ENCODE measurements around the gene KIF13A. TPM values are rescaled to one million over a fixed set of nuclear protein-coding genes. Genes with fewer than 3 reads are reported as not detected.

The KIF13A gene
- total and polyA plus RNA-seq, 2 experiments from 2014 or later: 8.4 to 28.2 TPM

- TF ChIP-seq ZNF462 (CRISPR knock-in tag; IDR thresholded peaks at IDR 0.05): no peak
- TF ChIP-seq ZNF331 (CRISPR knock-in tag; IDR thresholded peaks at IDR 0.05; ENCODE audit: low read depth): no peak
- TF ChIP-seq JUNB (IDR thresholded peaks at IDR 0.05; ENCODE audit: unreplicated experiment): no peak
- no peak for TF ChIP-seq NANOG (IDR thresholded peaks at IDR 0.05; ENCODE audit: borderline replicate concordance)
- TF ChIP-seq, protein P1, sequence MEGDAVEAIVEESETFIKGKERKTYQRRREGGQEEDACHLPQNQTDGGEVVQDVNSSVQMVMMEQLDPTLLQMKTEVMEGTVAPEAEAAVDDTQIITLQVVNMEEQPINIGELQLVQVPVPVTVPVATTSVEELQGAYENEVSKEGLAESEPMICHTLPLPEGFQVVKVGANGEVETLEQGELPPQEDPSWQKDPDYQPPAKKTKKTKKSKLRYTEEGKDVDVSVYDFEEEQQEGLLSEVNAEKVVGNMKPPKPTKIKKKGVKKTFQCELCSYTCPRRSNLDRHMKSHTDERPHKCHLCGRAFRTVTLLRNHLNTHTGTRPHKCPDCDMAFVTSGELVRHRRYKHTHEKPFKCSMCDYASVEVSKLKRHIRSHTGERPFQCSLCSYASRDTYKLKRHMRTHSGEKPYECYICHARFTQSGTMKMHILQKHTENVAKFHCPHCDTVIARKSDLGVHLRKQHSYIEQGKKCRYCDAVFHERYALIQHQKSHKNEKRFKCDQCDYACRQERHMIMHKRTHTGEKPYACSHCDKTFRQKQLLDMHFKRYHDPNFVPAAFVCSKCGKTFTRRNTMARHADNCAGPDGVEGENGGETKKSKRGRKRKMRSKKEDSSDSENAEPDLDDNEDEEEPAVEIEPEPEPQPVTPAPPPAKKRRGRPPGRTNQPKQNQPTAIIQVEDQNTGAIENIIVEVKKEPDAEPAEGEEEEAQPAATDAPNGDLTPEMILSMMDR (conservative IDR thresholded peaks at IDR 0.05; ENCODE audit: low read depth in 2 of 2): no peak
- TF ChIP-seq EZH2phosphoT487 (IDR thresholded peaks at IDR 0.05; ENCODE audit: unreplicated experiment): no peak
- TF ChIP-seq STAT1 (IDR thresholded peaks at IDR 0.05; ENCODE audit: unreplicated experiment): no peak
- TF ChIP-seq ZNF114 (CRISPR knock-in tag; IDR thresholded peaks at IDR 0.05): no peak
- TF ChIP-seq, protein P2, sequence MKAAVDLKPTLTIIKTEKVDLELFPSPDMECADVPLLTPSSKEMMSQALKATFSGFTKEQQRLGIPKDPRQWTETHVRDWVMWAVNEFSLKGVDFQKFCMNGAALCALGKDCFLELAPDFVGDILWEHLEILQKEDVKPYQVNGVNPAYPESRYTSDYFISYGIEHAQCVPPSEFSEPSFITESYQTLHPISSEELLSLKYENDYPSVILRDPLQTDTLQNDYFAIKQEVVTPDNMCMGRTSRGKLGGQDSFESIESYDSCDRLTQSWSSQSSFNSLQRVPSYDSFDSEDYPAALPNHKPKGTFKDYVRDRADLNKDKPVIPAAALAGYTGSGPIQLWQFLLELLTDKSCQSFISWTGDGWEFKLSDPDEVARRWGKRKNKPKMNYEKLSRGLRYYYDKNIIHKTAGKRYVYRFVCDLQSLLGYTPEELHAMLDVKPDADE (IDR thresholded peaks at IDR 0.05): no peak
- TF ChIP-seq CREB1 (CRISPR knock-in tag; IDR thresholded peaks at IDR 0.05; ENCODE audit: low read depth): no peak
- no peak for TF ChIP-seq EZH2 (IDR thresholded peaks at IDR 0.05; ENCODE audit: low read depth, unreplicated experiment)
- TF ChIP-seq POLR2AphosphoS5 (IDR thresholded peaks at IDR 0.05; ENCODE audit: low read depth): no peak
These were observed 278.0 kb downstream of the KIF13A start (continued) for GRCh38 chr6:17709476-17709875.

Small RNA genes lying within 50 kb of the gene (small RNA-seq; reads per million reads assigned to genes)
- not detected for gene RF00019 (ENCODE audit: low replicate concordance)
- gene RNA5SP204 (ENCODE audit: low replicate concordance): 2.0 reads per million, percentile 81 among the genes with 10 or more reads in this experiment

Other genes starting within 250 kb of the KIF13A start
- gene NHLRC1, start 135.0 kb upstream of the KIF13A start, total RNA-seq (2014; rRNA removed; shearing (Covaris generic)): 1.0 and 1.1 TPM in 2 replicates
- 1.1 and 1.2 TPM in 2 replicates for gene NHLRC1, start 135.0 kb upstream of the KIF13A start, polyA plus RNA-seq (2016; fragmentation: Nextera tagmentation; extraction: Ambion mirVana)
- gene TPMT, start 167.4 kb upstream of the KIF13A start, total RNA-seq (2014; rRNA removed; shearing (Covaris generic)): 17.5 and 21.6 TPM in 2 replicates
- gene TPMT, start 167.4 kb upstream of the KIF13A start, polyA plus RNA-seq (2016; fragmentation: Nextera tagmentation; extraction: Ambion mirVana): 15.5 and 19.5 TPM in 2 replicates
- 6.9 and 9.0 TPM in 2 replicates for gene KDM1B, start 167.8 kb upstream of the KIF13A start, total RNA-seq (2014; rRNA removed; shearing (Covaris generic))
- gene KDM1B, start 167.8 kb upstream of the KIF13A start, polyA plus RNA-seq (2016; fragmentation: Nextera tagmentation; extraction: Ambion mirVana): 2.2 and 3.8 TPM in 2 replicates

Data from GM23338 (cell line).